PC-3 (cell line): ENCODE data around the gene LYSET.

ENCODE experiments used
- EZH2 ChIP-seq: fragments of 300-600 bp; sonication (generic); IDR thresholded peaks from one replicate; pipeline ENCODE4 v1.6.1; 2017; ENCODE audit warnings: antibody characterized with exemption, mild to moderate bottlenecking, low read length; ENCODE audit not compliant: unreplicated experiment
- EZH2phosphoT487 ChIP-seq: fragments of 300-600 bp; sonication (generic); IDR thresholded peaks from 2 replicates; pipeline ENCODE4 v1.6.1; 2018; ENCODE audit warnings: mild to moderate bottlenecking, antibody characterized with exemption, low read length, borderline replicate concordance
- TF ChIP-seq, protein P1 (sequence below): fragments of 300-600 bp; sonication (generic); conservative IDR thresholded peaks from 2 replicates; pipeline ENCODE4 v1.5.1; 2017; ENCODE audit warnings: antibody characterized with exemption, low read depth, mild to moderate bottlenecking, low read length

DNA sequence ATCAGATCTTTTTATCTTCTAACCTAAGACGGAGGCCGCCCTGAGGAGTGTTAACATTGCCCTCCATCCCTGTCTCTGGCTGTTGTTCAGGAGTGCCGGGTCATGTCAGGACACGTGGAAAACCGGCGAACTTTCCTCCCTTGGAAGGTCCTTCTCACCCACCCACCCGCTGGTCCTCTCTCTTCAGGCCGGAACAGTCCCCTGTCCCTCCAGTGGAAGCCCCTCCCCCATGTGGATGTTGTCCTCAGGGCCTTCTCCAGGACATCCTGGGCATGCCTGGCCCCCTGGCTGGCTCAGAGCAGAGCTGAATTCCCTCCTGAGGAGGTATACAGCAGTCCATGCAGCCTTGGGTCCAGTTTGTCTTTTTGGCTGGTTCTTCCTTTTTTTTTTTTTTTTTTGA, 49.1 kb upstream of the LYSET start:
- TF ChIP-seq, protein P1, sequence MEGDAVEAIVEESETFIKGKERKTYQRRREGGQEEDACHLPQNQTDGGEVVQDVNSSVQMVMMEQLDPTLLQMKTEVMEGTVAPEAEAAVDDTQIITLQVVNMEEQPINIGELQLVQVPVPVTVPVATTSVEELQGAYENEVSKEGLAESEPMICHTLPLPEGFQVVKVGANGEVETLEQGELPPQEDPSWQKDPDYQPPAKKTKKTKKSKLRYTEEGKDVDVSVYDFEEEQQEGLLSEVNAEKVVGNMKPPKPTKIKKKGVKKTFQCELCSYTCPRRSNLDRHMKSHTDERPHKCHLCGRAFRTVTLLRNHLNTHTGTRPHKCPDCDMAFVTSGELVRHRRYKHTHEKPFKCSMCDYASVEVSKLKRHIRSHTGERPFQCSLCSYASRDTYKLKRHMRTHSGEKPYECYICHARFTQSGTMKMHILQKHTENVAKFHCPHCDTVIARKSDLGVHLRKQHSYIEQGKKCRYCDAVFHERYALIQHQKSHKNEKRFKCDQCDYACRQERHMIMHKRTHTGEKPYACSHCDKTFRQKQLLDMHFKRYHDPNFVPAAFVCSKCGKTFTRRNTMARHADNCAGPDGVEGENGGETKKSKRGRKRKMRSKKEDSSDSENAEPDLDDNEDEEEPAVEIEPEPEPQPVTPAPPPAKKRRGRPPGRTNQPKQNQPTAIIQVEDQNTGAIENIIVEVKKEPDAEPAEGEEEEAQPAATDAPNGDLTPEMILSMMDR: no peak
- TF ChIP-seq EZH2: no peak
- TF ChIP-seq EZH2phosphoT487: no peak
